ENCODE results near the gene PRKRA.

DNA sequence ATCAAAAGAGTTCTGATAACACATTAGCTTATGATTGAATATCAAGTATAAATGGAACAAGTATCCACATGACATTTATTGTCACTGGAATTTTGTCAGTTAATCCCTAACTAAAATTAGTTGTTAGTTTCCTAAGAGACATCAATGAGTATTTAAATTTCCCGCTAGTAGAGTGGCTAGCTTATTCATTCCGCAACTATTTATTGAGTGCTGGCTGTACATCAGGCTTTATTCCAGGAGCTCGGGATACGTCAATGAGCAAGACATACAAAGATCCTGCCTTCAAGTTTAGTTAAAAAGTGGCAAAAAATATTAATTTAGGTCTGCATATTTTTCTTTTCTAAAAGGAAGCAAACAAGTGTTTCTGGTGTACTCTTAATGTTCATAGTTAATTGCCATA, 59.3 kb downstream of the PRKRA start:
- TF ChIP-seq POLR2A (IDR thresholded peaks at IDR 0.05), result no peak
- TF ChIP-seq, protein P1, sequence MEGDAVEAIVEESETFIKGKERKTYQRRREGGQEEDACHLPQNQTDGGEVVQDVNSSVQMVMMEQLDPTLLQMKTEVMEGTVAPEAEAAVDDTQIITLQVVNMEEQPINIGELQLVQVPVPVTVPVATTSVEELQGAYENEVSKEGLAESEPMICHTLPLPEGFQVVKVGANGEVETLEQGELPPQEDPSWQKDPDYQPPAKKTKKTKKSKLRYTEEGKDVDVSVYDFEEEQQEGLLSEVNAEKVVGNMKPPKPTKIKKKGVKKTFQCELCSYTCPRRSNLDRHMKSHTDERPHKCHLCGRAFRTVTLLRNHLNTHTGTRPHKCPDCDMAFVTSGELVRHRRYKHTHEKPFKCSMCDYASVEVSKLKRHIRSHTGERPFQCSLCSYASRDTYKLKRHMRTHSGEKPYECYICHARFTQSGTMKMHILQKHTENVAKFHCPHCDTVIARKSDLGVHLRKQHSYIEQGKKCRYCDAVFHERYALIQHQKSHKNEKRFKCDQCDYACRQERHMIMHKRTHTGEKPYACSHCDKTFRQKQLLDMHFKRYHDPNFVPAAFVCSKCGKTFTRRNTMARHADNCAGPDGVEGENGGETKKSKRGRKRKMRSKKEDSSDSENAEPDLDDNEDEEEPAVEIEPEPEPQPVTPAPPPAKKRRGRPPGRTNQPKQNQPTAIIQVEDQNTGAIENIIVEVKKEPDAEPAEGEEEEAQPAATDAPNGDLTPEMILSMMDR (IDR thresholded peaks at IDR 0.05), result no peak
- no peak for TF ChIP-seq POLR2AphosphoS5 (IDR thresholded peaks at IDR 0.05)

Measured in breast epithelium (tissue), 3 donors.